Measurements from ENCODE around the gene NRP2. TPM values are rescaled to one million over a fixed set of nuclear protein-coding genes. Genes with fewer than 3 reads are reported as not detected.

Gene NRP2
- total RNA-seq, 4 donors from 2014 or later, result 35.1 to 146 (median 63.9) TPM

- TF ChIP-seq POLR2A (IDR thresholded peaks at IDR 0.05) (no peak), CTCF (IDR thresholded peaks at IDR 0.05) (no peak), EP300 (IDR thresholded peaks at IDR 0.05; ENCODE audit: low read depth) (no peak), POLR2AphosphoS5 (IDR thresholded peaks at IDR 0.05) (no peak)
- Histone ChIP-seq H3K4me1 (peaks cover 0 to 36% (median 9%) of the 10 kb centered on the region in 4 donors), H3K9me3 (no peaks in the 10 kb centered on the region), H3K36me3 (no peaks in the 10 kb centered on the region), H3K27ac (peak overlapping the region; percentile 3 to 81 (median 48)), H3K4me3 (no peak overlapping the region), H3K27me3 (no peaks in the 10 kb centered on the region)
- in situ Hi-C loops (cut with MboI; ENCODE audit: low pct_ligation_motif_present in 1 of 4, low pct_unique_long_range_greater_than_20kb in 1 of 4, low sequenced_read_pairs in 3 of 4) (no loop called here), intact Hi-C loops (cut with DNase I; ENCODE audit: low total_unique reads) (no loop called here)
- WGBS, 2 donors (ENCODE audit: low coverage in 1 of 2), result 93 to 96% methylated on average over 2 of the region's 2 CpGs
- no peak for DNase-seq
Measured at GRCh38 chr2:205723179-205723578, 40.9 kb downstream of the NRP2 start.

- H3K9me3 ChIP-seq, result no peaks in the 10 kb centered on the region
- peak overlapping the region in 1 of 4 donors; percentile 86 for H3K27ac ChIP-seq
- no peaks in the 10 kb centered on the region for H3K36me3 ChIP-seq
- intact Hi-C loops (cut with DNase I; ENCODE audit: low total_unique reads), result no loop called here
- TF ChIP-seq POLR2AphosphoS5 (IDR thresholded peaks at IDR 0.05) (no peak), CTCF (IDR thresholded peaks at IDR 0.05) (no peak), EP300 (IDR thresholded peaks at IDR 0.05; ENCODE audit: low read depth) (no peak), POLR2A (IDR thresholded peaks at IDR 0.05) (no peak)
- in situ Hi-C loops (cut with MboI; ENCODE audit: low pct_ligation_motif_present in 1 of 4, low pct_unique_long_range_greater_than_20kb in 1 of 4, low sequenced_read_pairs in 3 of 4), result no loop called here
- no peak overlapping the region for H3K4me3 ChIP-seq
- no peaks in the 10 kb centered on the region for H3K27me3 ChIP-seq
- H3K4me1 ChIP-seq, result peaks cover 0 to 26% (median 9%) of the 10 kb centered on the region in 4 donors
- no peak for DNase-seq
- WGBS, 2 donors (ENCODE audit: low coverage in 1 of 2), result 89 to 92% methylated on average over 5 of the region's 5 CpGs
Measured at GRCh38 chr2:205725059-205725458, 42.8 kb downstream of the NRP2 start.

- Histone ChIP-seq H3K36me3 (no peaks in the 10 kb centered on the region), H3K27me3 (no peaks in the 10 kb centered on the region), H3K4me3 (no peak overlapping the region), H3K9me3 (no peaks in the 10 kb centered on the region), H3K4me1 (peaks cover 0 to 28% (median 8%) of the 10 kb centered on the region in 4 donors), H3K27ac (peak overlapping the region in 3 of 4 donors; percentile 17 to 86 (median 38))
- intact Hi-C loops (cut with DNase I; ENCODE audit: low total_unique reads), result no loop called here
- TF ChIP-seq POLR2A (IDR thresholded peaks at IDR 0.05) (no peak), CTCF (IDR thresholded peaks at IDR 0.05) (no peak), EP300 (IDR thresholded peaks at IDR 0.05; ENCODE audit: low read depth) (no peak), POLR2AphosphoS5 (IDR thresholded peaks at IDR 0.05) (no peak)
- DNase-seq, result no peak
- WGBS, 2 donors (ENCODE audit: low coverage in 1 of 2), result 73 to 75% methylated on average over 2 to 4 of the region's 4 CpGs
- in situ Hi-C loops (cut with MboI; ENCODE audit: low pct_ligation_motif_present in 1 of 4, low pct_unique_long_range_greater_than_20kb in 1 of 4, low sequenced_read_pairs in 3 of 4), result no loop called here
Measured at GRCh38 chr2:205726506-205726905, 44.2 kb downstream of the NRP2 start.

GRCh38 chr2:205727174-205727573, 44.9 kb downstream of the NRP2 start:
- Histone ChIP-seq H3K27ac (peak overlapping the region; percentile 1 to 86 (median 28)), H3K27me3 (no peaks in the 10 kb centered on the region), H3K4me3 (no peak overlapping the region), H3K4me1 (peaks cover 0 to 31% (median 8%) of the 10 kb centered on the region in 4 donors), H3K36me3 (no peaks in the 10 kb centered on the region), H3K9me3 (no peaks in the 10 kb centered on the region)
- 64 to 71% methylated on average over 2 of the region's 2 CpGs for WGBS, 2 donors (ENCODE audit: low coverage in 1 of 2)
- in situ Hi-C loops (cut with MboI; ENCODE audit: low pct_ligation_motif_present in 1 of 4, low pct_unique_long_range_greater_than_20kb in 1 of 4, low sequenced_read_pairs in 3 of 4) (no loop called here), intact Hi-C loops (cut with DNase I; ENCODE audit: low total_unique reads) (no loop called here)
- TF ChIP-seq EP300 (IDR thresholded peaks at IDR 0.05; ENCODE audit: low read depth) (no peak), POLR2A (IDR thresholded peaks at IDR 0.05) (no peak), POLR2AphosphoS5 (IDR thresholded peaks at IDR 0.05) (no peak), CTCF (IDR thresholded peaks at IDR 0.05) (no peak)
- no peak for DNase-seq

Data from transverse colon (tissue), 4 donors.